ENCODE measurements around the gene AHDC1.

The AHDC1 gene

GRCh38 chr1:27612718-27613117 is 8.8 kb upstream of the AHDC1 start:
- FAIRE-seq = no peak

GRCh38 chr1:27611450-27611849 is 7.5 kb upstream of the AHDC1 start:
- no peak for FAIRE-seq

GRCh38 chr1:27609618-27610240 is 5.8 kb upstream of the AHDC1 start:
- no peak for FAIRE-seq

GRCh38 chr1:27609210-27609555 is 5.2 kb upstream of the AHDC1 start:
- no peak for FAIRE-seq

GRCh38 chr1:27607239-27607804 is 3.4 kb upstream of the AHDC1 start:
- no peak for FAIRE-seq

GRCh38 chr1:27606708-27607238 is 2.8 kb upstream of the AHDC1 start:
- FAIRE-seq = no peak

- no peak for FAIRE-seq
These were observed 2.1 kb upstream of the AHDC1 start for GRCh38 chr1:27605796-27606707.

- no peak for FAIRE-seq
These were observed 1.4 kb upstream of the AHDC1 start for GRCh38 chr1:27605300-27605766.

- FAIRE-seq = no peak
These were observed 795 bp upstream of the AHDC1 start for GRCh38 chr1:27604579-27605299.

GRCh38 chr1:27603309-27603680 is 649 bp downstream of the AHDC1 start:
- no peak for FAIRE-seq

- no peak for FAIRE-seq
These were observed 1.3 kb downstream of the AHDC1 start for GRCh38 chr1:27602462-27603308.

GRCh38 chr1:27601771-27602461 is 2.0 kb downstream of the AHDC1 start:
- FAIRE-seq = no peak

GRCh38 chr1:27601321-27601770 is 2.6 kb downstream of the AHDC1 start:
- no peak for FAIRE-seq

GRCh38 chr1:27600498-27601175 is 3.3 kb downstream of the AHDC1 start:
- FAIRE-seq = no peak

- FAIRE-seq = no peak
These were observed 4.1 kb downstream of the AHDC1 start for GRCh38 chr1:27599605-27600497.

GRCh38 chr1:27598902-27599528 is 4.9 kb downstream of the AHDC1 start:
- FAIRE-seq = no peak

GRCh38 chr1:27598295-27598687 is 5.7 kb downstream of the AHDC1 start:
- FAIRE-seq = no peak

GRCh38 chr1:27597516-27598294 is 6.2 kb downstream of the AHDC1 start:
- FAIRE-seq = no peak
